Measurements from ENCODE around the gene IGF2BP1.
"Not testable (repeated sequence)": the region's sequence is repeated elsewhere in the genome, so short reads cannot be mapped to it uniquely, and the experiment has no call there.

IGF2BP1 gene

DNA sequence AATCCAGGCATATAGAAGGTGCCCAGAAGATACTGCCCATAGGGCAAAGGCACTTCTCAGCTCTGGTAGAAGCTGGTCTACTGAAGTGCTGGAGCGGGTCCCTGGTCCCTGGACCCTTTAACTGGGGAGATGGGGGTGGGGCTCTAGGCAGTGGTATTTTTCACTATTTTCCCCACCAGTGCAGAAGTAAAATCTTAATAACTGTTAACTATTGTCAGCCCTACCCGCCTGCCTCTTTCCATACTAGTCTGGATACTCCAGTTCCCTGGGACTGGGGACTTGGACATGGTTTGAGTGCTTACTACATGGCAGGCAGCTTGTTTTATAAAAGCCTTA is 24.6 kb downstream of the IGF2BP1 start:
- DNase-seq: no peak

DNA sequence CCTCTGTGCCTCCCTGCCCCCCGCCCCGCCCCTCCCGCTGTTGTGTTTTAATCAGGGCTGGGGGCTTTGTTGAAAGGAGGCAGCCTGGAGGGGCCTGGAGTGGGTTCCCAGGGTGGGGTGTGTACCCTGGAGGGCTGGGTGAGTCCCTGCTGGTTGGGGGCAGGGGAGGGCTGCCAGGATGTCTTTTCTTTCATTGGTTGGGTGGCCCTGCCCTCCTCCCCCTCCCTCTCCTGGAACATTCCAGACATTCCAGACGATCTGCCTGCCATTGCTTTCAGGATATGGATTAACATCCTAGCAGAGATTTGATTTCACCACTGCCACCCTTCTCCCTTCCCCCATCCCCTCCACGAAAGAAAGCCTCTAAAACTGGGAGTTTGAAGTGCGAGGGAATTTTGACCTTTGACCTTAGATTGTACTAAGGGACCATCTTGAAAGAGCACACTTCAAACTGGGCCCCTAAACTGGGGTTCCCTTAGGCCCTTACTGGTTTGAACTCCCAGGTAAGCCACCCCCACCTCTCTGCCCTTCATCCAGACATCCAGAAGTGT is 25.3 kb downstream of the IGF2BP1 start:
- DNase-seq: no peak

DNA sequence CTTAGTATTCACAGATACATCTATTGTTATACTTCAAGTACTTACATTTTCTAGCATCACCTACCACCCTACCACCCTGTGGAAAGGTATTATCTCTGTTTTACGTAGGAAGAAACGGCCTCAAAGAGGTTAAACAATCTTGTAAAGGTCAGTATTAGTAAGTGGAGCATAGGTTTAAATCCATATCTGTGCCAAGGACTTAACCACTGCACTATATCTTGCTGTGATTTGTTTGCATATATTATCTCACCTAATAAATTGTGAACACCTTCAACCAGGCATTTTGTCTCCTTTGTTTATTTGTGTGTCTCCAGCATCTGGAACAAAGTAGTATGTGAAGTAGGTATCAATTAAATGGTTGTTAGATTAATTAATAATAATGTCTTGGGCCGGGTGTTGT is 27.3 kb downstream of the IGF2BP1 start:
- DNase-seq: no peak

DNA sequence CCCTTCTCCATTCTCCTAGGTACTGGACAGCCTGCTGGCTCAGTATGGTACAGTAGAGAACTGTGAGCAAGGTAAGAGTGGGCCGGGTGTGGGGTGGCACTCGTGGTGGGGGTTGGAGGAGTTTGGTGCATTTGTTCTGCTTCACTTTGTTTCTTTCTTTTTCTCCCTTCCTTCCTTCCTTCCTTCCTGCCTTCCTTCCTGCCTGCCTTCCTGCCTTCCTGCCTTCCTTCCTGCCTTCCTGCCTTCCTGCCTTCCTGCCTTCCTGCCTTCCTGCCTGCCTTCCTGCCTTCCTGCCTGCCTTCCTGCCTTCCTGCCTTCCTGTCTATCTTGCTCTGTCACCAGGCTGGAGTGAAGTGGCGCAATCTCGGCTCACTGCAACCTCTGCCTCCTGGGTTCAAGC is 29.3 kb downstream of the IGF2BP1 start:
- not testable (repeated sequence) for DNase-seq

DNA sequence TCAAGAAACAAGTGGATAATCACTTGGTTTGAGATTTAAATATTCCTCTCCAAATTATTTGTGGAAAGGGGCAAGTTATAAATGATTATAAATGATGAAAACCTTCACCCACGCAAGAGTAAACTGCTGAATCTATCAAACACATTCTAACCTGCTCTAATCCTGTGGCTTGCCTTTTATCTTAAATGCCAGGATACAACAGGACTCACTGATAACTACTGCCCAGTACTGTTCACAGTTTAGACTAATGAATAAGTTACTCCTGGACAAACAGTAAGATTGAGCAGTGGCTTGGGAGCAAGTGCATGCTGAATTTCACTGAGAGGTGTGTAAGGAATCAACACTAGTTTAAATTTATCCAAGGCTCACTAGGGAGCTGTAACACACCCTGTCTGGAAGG is 31.1 kb downstream of the IGF2BP1 start:
- no peak for DNase-seq

DNA sequence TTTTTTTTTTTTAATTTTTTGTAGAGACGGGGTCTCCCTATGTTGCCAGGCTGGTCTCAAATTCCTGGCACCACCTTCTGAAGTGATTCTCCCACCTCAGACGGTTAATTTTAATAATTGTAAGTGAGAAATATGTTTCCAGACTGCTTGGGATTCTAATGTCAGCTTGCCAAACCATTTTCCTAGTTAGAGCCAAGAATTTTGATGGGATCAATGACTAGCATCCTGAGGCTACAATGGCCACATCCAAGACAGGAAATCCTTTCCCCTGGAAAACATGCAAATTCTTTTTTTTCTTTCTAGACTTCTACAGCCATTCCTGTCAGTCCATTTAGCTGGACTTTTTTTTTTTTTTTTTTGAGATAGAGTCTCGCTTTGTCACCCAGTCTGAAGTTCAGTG is 32.6 kb downstream of the IGF2BP1 start:
- no peak for DNase-seq

DNA sequence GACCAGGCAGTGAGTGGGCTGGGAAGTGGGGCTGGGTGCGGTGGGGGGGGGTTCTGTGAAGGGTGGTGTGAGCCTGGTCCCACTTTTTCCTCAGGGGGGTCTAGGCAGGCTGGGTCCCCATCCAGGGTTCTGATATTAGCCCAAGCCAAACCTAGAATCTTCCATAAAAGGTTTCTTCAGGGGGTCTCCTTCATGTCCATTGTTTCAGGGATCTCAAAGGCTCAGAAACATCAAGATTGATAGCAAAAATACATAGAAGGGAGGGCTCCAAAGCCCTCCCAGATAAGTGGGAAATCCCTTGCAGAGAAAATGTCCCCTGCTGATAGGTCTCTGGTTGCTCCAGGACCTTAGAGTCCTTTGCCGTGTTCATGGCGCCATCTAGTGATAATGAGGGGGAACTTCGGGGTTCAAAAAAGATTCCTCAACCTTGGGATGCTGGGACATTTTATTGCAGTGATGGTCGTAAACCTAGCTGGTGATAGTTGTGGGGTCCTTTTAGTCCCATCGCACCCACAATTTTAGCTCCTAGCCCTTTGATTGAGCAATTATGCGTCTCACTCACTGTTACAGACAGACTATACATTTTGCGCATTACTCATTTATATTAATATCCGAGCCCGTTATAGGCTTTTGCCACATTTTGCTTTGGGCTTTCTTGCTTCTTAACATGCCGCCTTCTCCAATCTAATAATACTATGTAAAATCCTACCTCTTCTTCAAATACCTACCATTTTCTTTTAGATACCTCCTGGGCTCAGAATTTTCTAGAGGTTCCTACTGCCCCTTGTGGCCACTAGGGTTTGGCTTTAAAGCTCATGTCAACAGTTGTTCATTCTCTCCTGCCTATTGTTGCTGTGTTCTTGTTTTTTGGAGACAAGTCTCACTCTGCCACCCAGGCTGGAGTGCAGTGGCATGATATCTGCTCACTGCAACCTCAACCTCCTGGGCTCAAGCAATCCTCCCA is 35.1 kb downstream of the IGF2BP1 start:
- DNase-seq: peak; percentile 23

DNA sequence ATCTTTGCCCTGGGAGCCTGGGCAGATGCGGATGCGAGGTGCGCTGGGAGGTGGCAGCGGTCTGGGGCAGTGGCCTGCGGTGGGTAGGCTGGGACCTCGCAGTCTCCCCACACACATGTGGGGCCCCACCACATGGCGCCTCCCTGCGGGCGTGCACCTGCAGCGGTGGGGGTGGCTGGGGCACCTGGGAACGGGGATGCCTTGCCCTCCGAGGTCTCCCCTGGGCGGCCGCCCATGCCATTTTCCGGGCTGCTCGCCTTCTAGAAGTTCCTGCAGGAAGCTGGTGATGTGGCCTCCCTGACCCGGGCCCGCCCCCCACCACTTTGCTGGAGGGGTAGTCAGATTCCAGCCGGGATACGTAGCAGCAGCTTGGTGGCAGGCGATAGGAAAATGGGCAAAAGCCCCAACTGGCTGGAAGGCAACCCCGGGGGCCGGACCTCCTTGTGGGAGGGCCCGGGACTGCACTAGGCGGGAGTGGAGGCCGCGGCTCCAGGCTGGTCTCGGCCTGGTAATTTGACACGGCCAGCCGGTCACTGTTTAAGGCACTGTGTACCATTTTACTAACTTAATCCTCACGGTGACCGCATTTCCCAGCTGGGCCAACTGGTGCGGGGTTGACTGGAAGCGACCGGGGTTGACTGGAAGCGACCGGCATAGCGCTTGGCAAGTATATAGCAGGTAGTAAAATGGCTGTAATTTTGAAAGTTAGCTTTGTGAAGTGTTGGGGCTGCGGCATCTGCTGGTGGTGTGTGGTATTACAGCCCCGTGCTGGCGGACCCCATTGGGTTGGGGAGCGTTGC is 38.5 kb downstream of the IGF2BP1 start:
- peak; percentile 5 for DNase-seq

DNA sequence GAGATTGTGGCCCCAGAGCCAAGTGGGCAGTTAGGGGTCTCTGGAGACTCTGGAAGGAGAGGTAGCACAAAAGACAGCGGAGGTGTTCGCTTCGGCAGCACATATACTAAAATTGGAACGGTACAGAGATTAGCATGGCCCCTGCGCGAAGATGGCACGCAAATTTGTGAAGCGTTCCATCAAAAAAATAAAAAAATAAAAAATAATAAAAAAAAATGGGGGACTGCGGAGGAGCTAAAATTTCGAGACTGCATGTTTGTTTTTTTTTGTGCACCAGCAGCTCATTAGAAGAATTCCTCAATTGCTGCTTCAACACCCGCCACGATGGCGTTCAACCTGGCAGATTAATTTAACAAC is 39.1 kb downstream of the IGF2BP1 start:
- no peak for DNase-seq

DNA sequence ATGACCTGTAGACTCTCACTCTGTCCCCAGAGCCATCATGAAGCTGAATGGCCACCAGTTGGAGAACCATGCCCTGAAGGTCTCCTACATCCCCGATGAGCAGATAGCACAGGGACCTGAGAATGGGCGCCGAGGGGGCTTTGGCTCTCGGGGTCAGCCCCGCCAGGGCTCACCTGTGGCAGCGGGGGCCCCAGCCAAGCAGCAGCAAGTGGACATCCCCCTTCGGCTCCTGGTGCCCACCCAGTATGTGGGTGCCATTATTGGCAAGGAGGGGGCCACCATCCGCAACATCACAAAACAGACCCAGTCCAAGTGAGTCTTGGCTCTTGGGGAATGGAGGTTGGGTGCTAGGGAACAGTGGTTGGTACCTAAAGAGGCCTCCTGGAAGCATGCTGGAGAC is 41.0 kb downstream of the IGF2BP1 start:
- DNase-seq: no peak

DNA sequence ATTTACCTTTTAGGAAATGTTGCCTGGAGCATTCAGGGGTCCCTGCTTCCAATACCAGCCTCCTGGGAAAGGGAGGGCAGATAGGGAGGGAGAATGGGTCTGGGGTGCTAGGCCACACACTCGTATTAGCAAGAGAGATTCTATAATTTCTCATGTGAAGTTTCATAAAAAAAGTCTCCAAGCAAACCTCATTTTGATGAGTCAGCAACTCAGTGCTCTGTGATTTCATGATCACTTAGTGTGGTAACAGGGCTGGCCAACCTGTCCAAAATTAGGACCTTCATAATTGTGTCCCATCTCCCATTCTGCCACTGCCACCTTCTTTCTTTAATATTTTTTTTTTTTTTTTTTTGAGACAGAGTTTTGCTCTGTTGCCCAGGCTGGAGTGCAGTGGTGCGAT is 41.4 kb downstream of the IGF2BP1 start:
- no peak for DNase-seq

DNA sequence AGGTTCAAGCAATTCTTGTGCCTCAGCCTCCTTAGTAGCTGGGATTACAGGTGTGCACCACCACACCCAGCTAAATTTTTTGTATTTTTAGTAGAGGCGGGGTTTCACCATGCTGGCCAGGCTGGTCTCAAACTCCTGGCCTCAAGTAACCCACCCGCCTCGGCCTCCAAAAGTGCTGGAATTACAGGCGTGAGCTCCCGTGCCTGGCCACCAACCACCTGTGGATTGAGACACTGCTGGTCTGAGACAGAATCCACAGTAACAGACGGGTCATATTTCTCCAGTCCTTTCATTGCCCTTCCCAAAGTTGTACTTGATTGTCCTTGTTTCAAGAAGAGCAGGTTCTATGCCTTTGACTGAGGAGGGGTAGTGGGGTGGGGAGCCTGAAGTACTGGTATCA is 42.3 kb downstream of the IGF2BP1 start:
- not testable (repeated sequence) for DNase-seq

DNA sequence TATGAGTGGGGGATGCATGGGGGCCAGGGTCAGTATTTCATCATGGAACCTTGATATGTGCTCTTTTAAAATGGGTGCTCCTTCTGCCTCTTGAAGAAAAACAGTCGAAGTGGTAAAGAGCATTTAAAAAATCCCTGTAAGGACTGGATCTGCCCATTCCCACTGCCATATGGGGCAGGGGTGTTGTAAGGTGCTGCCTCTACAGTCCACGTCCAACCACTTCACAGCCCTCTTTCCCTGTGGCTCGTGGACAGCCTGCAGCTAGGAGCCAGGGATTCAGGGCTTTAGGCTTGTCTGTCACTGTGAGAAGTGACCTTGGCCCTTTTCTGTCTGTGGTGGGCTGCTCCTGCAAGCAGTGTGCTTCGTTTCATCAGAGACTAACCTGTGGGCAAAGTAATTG is 44.3 kb downstream of the IGF2BP1 start:
- no peak for DNase-seq

DNA sequence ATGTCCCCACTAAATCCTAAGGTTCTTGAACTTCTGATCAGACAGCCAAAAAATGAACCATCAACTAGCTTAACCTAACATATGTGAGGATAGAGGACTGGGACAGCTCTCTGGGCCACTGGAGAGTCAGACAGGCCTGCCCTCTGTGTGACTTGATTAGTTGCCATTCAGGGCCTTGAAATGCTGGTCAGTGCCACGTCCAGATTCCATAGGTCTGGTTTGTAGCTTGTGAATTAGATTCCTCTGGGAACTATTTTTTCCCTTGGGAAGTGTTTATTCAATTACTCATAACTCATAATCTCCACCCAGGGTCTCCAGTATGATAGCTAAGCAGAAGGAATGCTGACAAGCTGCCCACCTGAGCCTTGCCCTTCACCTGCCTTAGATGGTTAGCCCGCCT is 48.2 kb downstream of the IGF2BP1 start:
- DNase-seq: no peak

DNA sequence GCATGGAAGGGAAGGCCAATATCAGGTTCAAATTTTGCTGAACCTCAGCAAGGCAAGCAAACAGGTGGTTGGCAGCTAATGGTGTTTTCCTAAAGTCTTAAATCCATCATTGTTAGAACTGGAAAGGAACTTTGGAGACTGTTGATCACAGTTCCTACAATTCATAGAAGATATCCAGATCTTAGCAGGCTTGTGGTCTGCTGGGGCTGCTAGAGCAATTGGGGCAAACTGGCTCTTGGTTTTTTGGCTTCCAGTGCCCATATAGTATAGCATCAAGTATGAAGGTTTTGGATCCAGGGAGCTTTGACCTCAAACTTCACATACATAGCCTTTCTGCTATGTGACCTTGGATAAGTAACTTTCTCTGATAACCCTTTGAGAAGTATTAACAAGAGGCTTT is 49.7 kb downstream of the IGF2BP1 start:
- DNase-seq: no peak

DNA sequence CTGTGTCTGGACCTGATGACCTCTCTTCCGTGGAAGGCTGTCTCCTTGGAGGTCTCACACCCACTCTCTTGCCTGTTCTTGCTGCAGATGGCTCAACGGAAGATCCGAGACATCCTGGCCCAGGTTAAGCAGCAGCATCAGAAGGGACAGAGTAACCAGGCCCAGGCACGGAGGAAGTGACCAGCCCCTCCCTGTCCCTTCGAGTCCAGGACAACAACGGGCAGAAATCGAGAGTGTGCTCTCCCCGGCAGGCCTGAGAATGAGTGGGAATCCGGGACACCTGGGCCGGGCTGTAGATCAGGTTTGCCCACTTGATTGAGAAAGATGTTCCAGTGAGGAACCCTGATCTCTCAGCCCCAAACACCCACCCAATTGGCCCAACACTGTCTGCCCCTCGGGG is 52.1 kb downstream of the IGF2BP1 start:
- DNase-seq: no peak

DNA sequence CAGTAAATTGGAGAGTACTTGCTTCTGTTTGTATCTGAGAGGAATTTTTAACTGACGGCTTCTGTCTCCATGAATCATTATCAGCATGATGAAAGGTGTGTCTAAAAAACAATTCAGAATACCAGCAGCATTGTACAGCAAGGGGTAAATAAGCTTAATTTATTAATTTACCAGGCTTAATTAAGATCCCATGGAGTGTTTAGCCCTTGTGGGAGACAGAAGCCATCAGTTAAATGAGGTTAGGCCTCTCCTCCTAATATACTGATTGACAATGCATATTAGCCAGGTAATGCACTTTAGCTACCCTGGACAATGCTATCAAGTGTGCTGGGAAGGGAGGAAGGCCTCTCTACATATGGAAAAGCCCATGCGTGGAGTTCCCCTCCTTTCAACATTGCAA is 53.4 kb downstream of the IGF2BP1 start:
- no peak for DNase-seq

DNA sequence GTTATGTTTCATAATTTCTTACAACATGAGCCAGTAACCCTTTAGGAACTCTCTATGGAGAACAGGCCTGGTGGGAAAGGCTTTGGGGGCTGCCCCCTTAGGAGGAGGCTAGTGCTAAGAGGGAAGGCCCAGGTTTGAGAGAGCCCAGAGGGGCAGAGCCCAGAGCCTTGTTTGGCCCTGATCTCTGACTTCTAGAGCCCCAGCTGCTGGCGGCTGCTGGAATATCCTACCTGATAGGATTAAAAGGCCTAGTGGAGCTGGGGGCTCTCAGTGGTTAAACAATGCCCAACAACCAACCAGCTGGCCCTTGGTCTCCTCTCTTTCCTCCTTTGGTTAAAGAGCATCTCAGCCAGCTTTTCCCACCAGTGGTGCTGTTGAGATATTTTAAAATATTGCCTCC is 54.1 kb downstream of the IGF2BP1 start:
- no peak for DNase-seq

DNA sequence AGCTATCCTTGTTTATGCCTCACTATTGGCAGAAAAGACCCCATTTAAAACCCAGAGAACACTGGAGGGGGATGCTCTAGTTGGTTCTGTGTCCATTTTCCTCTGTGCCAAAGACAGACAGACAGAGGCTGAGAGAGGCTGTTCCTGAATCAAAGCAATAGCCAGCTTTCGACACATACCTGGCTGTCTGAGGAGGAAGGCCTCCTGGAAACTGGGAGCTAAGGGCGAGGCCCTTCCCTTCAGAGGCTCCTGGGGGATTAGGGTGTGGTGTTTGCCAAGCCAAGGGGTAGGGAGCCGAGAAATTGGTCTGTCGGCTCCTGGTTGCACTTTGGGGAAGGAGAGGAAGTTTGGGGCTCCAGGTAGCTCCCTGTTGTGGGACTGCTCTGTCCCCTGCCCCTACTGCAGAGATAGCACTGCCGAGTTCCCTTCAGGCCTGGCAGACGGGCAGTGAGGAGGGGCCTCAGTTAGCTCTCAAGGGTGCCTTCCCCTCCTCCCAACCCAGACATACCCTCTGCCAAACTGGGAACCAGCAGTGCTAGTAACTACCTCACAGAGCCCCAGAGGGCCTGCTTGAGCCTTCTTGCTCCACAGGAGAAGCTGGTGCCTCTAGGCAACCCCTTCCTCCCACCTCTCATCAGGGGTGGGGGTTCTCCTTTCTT is 56.1 kb downstream of the IGF2BP1 start:
- no peak for DNase-seq

DNA sequence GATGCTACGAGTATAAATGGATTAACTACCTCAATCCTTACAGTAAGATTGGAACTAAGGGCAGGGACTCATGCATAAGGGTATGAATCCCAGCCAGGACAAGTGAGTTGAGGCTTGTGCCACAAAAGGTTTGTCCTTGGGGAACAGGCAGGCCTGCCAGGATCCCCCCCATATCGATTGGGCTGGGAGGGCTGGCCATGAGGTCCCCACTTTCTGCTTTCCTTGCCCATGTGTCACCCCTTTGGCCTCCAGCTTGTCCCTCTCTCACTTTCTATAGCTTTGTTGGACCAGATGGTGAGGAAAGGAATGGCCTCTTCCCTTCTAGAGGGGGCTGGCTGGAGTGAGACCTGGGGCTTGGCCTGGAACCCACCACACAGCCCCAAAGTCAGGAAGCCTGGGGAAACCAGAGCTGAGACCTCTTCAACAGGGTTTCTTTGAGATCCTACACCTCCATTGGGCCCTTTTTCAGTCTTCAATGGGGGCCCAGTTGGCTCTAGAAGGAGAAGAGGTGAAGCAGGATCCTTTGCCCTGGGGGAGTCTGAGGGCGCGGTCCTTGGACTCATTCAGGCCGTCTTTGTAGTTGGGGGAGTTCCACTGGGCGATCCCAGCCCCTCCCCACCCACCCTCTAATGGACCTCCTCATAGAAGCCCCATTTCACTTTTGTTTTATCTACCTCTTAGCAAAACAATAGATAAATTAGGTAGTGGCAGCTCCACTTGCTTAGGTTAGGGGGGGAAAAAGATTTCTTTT is 57.3 kb downstream of the IGF2BP1 start:
- DNase-seq: no peak

DNA sequence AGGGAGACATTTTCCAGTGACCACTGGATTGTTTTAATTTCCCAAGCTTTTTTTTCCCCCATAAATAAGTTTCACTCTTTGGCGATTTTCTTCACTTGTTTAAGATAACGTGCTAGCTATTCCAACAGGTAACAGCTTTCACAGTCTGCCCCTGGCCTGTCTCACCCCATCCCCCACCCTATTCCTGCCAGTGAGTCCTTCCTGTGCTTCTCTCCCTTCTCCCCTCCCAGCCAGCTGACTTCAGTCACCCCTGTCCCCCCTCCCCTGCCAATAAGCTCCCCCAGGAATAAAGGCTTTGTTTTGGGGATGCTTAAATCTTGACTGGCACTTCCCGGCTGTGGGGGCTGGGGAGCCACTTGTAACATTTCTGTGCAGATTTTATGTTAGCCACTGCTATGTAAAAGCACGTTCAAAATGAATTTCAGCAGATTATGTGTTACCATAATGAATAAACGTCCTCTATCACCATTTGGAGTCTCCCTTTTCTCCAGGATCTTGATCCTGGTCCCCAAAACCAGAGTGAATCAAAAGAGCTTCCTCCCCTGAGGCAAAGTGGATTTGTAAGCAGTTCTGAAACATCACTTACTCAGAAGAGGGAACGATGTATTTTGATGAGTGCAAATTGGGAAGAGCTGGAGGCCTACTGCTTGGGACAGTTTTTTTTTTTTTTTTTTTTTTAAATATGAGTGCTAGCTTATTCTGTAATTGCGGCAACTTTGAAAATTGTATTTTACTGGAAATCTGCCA is 58.2 kb downstream of the IGF2BP1 start:
- no peak for DNase-seq

DNA sequence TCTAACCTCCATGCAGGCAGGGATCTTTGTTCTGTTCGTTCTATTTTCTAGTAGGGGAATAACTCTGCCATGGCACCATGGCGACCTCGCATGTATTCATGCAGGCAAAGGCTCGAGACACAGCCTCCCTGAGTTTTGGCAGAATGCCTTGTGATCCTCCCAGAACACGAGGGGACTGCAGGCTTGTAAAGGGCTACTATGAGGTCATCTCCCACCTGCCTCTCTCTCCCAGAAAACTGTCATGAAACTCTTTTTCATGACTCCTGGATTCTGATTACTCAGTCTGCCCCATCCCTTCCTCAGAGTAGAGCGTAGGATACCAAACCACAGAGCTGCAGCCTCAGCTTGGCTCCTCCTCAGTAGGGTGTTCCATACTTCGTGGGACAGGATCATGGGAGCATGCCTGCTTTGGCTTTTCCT is 64.3 kb downstream of the IGF2BP1 start:
- no peak for DNase-seq

Measured in activated T-cell treated with anti-CD3 and anti-CD28 coated beads for 4 hours (primary cell).